Neural cell (in vitro differentiated cells): ENCODE data around the gene WDR70.

Source experiments
- CTCF ChIP-seq: fragments of 450-650 bp; IDR thresholded peaks from 2 replicates; pipeline ENCODE4 v1.5.1; 2014; ENCODE audit warnings: antibody characterized with exemption, mild to moderate bottlenecking, moderate library complexity; ENCODE audit not compliant: poor library complexity, severe bottlenecking
- EP300 ChIP-seq: fragments of 450-650 bp; conservative IDR thresholded peaks from 2 replicates; pipeline ENCODE4 v1.6.1; 2014; ENCODE audit warnings: antibody characterized with exemption, mild to moderate bottlenecking, moderate library complexity; ENCODE audit not compliant: poor library complexity, severe bottlenecking
- POLR2AphosphoS5 ChIP-seq: IDR thresholded peaks from 2 replicates; pipeline ENCODE4 v1.6.1; 2012
- RAD21 ChIP-seq: fragments of 450-650 bp; conservative IDR thresholded peaks from 2 replicates; pipeline ENCODE4 v1.6.1; 2014; ENCODE audit warnings: antibody characterized with exemption, mild to moderate bottlenecking, moderate library complexity
- REST ChIP-seq: IDR thresholded peaks from 2 replicates; pipeline ENCODE4 v1.6.1; 2012; ENCODE audit warnings: borderline replicate concordance
- TAF1 ChIP-seq: IDR thresholded peaks from 2 replicates; pipeline ENCODE4 v1.6.1; 2012; ENCODE audit warnings: low read depth

DNA sequence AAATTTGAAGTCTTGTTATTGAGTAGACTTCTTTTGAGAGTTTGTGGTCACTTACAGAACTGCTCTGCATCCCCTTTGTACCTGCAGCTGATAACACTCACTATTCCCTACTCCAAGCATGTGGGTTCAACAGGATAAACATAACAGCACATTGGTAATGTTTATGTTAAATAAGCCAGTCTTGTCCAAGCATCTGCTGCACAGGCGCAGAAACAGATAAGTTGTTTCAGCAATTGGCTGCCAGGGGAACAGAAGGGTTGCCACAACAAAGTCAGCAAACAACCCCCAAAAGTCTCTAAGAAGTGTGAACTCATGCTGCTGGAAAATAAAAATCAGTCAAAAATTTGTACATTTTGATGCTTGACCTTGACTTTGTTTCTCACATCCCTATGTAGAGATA lies 286.2 kb downstream of the WDR70 start:
- TF ChIP-seq CTCF, result no peak
- TF ChIP-seq TAF1, result no peak
- TF ChIP-seq EP300, result no peak
- TF ChIP-seq POLR2AphosphoS5, result no peak
- TF ChIP-seq RAD21, result no peak
- no peak for TF ChIP-seq REST
